ENCODE measurements around the gene DPYSL3.
"Not testable (repeated sequence)": the region's sequence is repeated elsewhere in the genome, so short reads cannot be mapped to it uniquely, and the experiment has no call there.

The DPYSL3 gene

GRCh38 chr5:147509710-147510651 is at the start of gene DPYSL3:
DPYSL3 (minus strand) TSS chr5:147510068; CDS start chr5:147509858, 210 bp downstream.
- H3K4me3 ChIP-seq (ENCODE audit: low read depth, low read length): peak within 1 kb of the TSS; percentile 52
- no peak for TF ChIP-seq CTCF (IDR thresholded peaks at IDR 0.05; ENCODE audit: borderline replicate concordance, insufficient read depth, low read depth, low read length)

- no peak overlapping the region for H3K4me3 ChIP-seq (ENCODE audit: low read depth, low read length)
- TF ChIP-seq CTCF (IDR thresholded peaks at IDR 0.05; ENCODE audit: borderline replicate concordance, insufficient read depth, low read depth, low read length): peak; percentile 34; the same call in 1 of the 2 replicates
Observed at GRCh38 chr5:147558826-147559225, 49.0 kb upstream of the DPYSL3 start.

GRCh38 chr5:147557876-147558745 is 48.2 kb upstream of the DPYSL3 start:
- H3K4me3 ChIP-seq (ENCODE audit: low read depth, low read length): no peak overlapping the region
- TF ChIP-seq CTCF (IDR thresholded peaks at IDR 0.05; ENCODE audit: borderline replicate concordance, insufficient read depth, low read depth, low read length): no peak

GRCh38 chr5:147555176-147555575 is 45.3 kb upstream of the DPYSL3 start:
- no peak for TF ChIP-seq CTCF (IDR thresholded peaks at IDR 0.05; ENCODE audit: borderline replicate concordance, insufficient read depth, low read depth, low read length)
- no peak overlapping the region for H3K4me3 ChIP-seq (ENCODE audit: low read depth, low read length)

GRCh38 chr5:147554261-147554817 is 44.5 kb upstream of the DPYSL3 start:
- TF ChIP-seq CTCF (IDR thresholded peaks at IDR 0.05; ENCODE audit: borderline replicate concordance, insufficient read depth, low read depth, low read length): no peak

GRCh38 chr5:147553817-147554216 is 43.9 kb upstream of the DPYSL3 start:
- not testable (repeated sequence) for H3K4me3 ChIP-seq (ENCODE audit: low read depth, low read length)

More at GRCh38 chr5:147554261-147554817, 44.5 kb upstream of the DPYSL3 start:
- no peak overlapping the region for H3K4me3 ChIP-seq (ENCODE audit: low read depth, low read length)

- H3K4me3 ChIP-seq (ENCODE audit: low read depth, low read length): no peak overlapping the region
- no peak for TF ChIP-seq CTCF (IDR thresholded peaks at IDR 0.05; ENCODE audit: borderline replicate concordance, insufficient read depth, low read depth, low read length)
Observed at GRCh38 chr5:147552897-147553296, 43.0 kb upstream of the DPYSL3 start.

Measured in GM12875 (cell line).